Smooth muscle cell of the pulmonary artery (primary cell): Measurements from ENCODE around the gene AMDHD1. TPM values are rescaled to one million over a fixed set of nuclear protein-coding genes. Genes with fewer than 3 reads are reported as not detected.

Experiments
- total RNA-seq: library from RNA; depleted of rRNA; stranded (reverse); fragments of >200 nt; gene quantifications from 2 replicates; pipeline ENCODE4 v1.2.3, GENCODE V29; 2014

Gene AMDHD1, protein sequence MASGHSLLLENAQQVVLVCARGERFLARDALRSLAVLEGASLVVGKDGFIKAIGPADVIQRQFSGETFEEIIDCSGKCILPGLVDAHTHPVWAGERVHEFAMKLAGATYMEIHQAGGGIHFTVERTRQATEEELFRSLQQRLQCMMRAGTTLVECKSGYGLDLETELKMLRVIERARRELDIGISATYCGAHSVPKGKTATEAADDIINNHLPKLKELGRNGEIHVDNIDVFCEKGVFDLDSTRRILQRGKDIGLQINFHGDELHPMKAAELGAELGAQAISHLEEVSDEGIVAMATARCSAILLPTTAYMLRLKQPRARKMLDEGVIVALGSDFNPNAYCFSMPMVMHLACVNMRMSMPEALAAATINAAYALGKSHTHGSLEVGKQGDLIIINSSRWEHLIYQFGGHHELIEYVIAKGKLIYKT
- total RNA-seq: 0.07 and 0.13 TPM in 2 replicates

DNA sequence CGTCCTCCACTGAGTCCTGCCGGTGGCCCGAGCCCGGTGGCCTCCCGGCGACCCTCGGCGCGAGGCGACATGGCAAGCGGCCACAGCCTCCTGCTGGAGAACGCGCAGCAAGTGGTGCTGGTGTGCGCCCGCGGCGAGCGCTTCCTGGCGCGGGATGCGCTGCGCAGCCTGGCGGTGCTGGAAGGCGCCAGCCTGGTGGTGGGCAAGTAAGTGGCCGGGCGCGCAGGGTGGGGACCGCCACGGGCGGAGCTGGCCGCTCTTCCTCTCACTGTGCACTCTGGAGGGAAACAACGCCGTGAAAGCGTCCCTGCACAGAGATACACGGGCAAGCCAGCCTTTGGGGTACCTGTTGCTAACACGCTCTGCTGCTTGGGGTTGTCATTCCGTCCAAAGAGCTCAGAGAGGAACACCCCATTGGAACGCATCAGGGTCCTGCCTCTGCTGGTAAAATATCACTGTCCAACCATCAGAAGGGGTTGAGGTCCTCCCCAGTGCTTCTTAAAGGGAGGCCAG lies at the start of gene AMDHD1:
TSS of gene AMDHD1 (plus strand) at position 2 of the 513 bp plus-strand sequence. CDS start at position 70, 68 bp downstream.

DNA sequence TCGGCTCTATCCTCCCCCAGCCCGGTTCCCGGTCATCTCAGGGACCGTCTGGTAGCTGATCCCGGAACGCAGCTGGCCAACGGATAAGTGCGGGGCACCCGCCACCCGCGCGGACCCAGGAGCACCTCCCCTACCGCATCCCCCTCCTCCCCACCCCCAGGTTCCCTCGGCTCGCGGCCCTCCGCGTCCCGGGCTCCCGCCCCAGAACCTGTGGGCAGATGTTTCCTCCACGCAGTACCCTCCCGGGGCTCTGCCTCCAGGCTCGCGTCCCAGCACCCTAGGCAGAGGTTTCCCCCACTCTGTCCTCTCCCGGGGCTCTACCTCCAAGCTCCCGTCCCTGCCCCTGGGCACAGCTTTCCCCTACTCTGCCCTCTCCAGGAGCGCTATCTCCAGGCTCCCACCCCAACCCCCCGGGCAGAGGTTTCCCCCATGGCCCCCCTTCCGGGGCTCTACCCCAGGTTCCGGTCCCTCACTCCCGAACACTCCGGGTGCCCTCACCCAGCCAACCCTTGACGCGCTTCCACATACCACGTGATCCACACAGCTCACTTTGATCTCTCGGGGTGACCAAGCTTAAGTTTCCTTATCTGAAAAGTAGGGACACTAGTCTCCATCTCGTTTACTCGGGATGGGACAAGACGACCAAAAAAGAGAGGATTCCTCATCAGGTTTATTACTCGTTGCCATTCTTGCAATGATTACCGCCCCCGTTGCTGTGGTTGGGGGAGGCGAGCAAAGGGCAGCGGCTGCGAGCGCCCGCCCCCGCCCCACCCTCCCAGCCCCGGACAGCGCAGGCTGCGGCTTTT lies 404 bp upstream of the AMDHD1 start, which contains the start of gene CCDC38:
TSS of gene CCDC38 (minus strand) at position 91 of the 806 bp plus-strand sequence. CDS start 6,105 bp downstream, outside the sequence.

DNA sequence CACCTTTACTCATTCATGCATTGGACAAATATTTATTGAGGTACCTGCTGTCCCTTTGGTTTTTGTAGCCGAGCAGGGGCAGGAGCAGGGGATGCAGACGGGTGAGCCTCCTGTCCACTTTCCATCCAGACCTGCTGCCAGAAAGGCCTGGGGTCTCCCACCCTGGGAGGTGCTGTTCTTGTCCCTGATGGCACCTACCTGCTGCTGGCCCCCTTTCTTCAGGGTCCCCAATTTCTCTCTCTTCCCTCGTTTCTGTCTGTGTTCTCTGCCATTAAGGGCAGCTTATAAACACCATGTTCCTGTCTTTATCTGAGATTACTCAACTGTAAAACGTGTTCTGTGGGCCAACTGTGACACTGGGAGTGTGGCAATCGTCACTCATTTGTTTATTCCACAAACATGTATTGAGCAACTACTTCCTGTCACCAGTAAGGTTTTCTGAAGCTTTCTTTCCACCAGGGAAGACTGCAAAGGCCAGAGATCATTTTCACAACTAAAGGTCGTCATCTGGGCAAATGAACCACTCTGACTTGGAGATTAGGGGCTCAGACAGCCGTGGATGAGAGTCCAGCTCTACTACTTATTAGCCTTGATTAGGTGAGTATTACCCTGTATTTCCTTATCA lies 53.0 kb downstream of the AMDHD1 start, which contains the start of gene HAL:
TSS of gene HAL (minus strand) at position 311 of the 625 bp plus-strand sequence. CDS start 434 bp downstream, outside the sequence.

Other genes with a start within 250 kb of the AMDHD1 start
- 130 and 302 TPM in 2 replicates for gene NTN4, start 152.6 kb upstream of the AMDHD1 start, total RNA-seq
- gene SNRPF, start 84.4 kb upstream of the AMDHD1 start, total RNA-seq: 8.3 and 9.3 TPM in 2 replicates
- not detected in 2 replicates for gene CCDC38, start 717 bp upstream of the AMDHD1 start, total RNA-seq
- gene HAL, start 53.0 kb downstream of the AMDHD1 start, total RNA-seq: 1.2 TPM in 1 of 2 replicates, not detected in the other
- gene LTA4H, start 92.3 kb downstream of the AMDHD1 start, total RNA-seq: 80.3 TPM in 2 replicates